G401 (cell line): ENCODE measurements around the gene IPO4. TPM values are rescaled to one million over a fixed set of nuclear protein-coding genes. Genes with fewer than 3 reads are reported as not detected.
"Not testable (repeated sequence)": the region's sequence is repeated elsewhere in the genome, so short reads cannot be mapped to it uniquely, and the experiment has no call there.

Source experiments
- DNase-seq: peaks from one replicate; pipeline ENCODE4 v3.0.0-alpha.2; 2015; ENCODE audit warnings: low spot score
- in situ Hi-C: cut with HindIII; loops from 2 replicates; pipeline ENCODE4 v1.10.0; 2016; ENCODE audit warnings: low sequenced_read_pairs, mixed read lengths
- total RNA-seq: library from RNA; depleted of rRNA; stranded (reverse); fragments of >200 nt; shearing (Covaris generic); gene quantifications from 2 replicates; pipeline ENCODE4 v1.2.3, GENCODE V29; 2014

IPO4 gene
- total RNA-seq, 1 experiment from 2014 or later = 80.4 TPM

DNA sequence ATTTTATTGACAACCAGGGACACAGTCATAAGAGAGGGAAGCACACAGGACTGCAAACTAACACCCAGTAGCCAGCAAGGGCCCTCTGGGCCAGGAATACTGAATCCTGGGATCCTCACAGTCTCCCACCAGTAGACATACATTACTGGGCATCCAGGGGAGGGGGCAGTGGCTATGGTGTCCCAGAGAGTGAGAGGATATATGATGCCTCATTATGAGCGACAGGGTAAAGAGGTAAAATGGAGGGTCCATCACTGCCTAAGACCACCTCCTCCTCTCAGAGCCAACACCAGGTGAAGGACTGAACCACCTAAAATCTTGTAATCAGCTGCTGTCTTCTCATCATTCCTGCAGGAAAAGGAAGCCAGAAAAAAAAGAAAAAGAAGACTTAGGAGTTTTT is 28.3 kb upstream of the IPO4 start:
- in situ Hi-C loops = not testable (repeated sequence)

DNA sequence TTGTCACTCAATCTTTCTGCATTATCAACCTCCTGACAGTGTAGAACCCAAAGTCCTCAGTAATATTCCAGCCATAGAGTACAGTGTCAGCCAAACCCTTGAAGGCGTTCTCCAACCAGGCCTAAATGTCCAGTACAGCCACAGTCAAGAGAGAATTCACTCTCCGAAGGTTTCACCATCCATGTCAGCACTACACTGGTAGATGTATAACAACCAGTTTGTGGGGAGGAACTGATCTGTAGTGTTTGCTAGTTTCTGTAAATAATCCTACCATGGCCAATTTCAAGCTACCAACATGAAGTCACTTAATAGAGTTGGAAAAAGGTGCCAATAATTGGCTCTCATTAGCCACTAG is 27.7 kb upstream of the IPO4 start:
- DNase-seq = no peak
- in situ Hi-C loops = no loop called here

More for the DNA sequence above, 28.3 kb upstream of the IPO4 start:
- DNase-seq = not testable (repeated sequence)

DNA sequence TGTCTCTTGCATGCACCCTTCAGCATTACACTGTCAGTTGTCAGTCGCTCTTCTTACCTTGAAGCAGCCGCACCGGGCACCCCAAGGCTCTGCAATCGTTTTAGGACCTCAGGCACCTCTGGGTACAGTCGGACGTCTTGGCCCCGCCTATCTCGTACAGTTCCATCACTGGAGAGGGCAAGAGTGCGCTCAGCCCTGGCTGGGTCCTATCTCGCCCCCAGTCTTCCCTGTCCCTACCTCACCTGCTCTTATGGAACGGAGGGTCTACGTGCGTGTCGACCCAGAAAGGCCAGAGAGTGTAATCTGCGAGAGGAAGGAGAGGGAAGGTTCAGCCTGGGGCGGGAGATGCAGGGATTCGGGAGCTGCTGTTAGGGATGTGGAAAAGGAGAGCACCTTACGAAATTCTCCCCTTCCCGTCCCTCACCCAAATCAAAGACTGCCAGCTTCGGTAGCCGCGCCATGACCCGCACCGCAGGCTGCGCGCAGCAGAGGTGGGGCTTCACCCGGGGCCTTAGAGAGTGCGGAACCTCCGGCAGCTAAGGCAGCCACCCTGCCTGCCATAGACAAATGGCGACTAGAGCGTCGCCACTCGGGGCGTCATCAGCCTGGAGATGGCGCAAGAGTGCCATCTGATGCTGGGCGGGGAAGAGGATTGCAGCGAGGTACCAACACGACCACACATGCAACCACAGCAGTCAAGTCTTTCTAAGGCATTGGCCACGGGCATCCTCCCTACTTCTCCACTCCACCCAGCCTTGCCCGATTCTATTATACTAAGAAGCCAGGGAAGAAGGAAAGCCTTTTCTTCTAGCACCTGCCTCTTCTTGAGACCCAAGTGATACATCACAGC is 27.1 kb upstream of the IPO4 start, which contains the start of gene MDP1:
MDP1 (minus strand) TSS at position 572 of the 850 bp plus-strand sequence; CDS start at position 461, 111 bp downstream.
- in situ Hi-C loops = no loop called here

DNA sequence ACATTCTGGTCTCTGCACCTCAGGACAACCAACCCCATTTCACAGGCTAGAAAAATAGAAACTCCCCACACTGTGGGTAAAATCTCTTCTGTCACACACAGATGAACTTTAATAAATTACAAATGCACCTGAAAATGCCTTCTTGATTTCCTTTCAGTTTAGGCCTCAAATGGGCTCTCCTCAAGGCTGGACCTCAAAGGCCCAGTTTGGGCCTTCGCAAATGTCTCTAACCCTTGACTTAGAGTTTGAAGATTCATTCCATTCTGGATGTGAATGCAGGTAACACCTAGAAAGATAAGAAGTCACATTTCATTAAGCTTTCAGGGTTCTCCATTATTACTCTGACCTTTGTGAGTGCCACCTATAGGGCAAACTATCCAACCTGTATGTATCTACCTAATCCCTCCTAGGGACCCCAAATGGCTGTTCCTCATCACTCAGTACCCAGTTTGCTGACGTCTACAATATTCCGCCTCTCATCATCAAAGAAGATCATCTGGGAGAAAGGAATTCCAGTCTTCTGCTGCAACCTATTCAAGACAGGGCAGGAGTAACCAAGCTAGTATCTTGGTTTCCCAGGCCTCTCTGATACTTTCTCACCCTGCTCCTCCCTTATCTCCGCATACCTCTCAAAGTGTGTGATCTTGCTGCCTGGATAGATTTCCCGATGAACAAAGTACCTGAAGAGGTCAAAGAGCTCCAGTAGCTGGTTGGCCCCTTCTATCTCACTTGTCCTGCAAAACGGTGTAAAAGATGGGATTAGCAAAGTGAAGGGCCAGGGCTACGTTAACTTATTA is 25.4 kb upstream of the IPO4 start:
- in situ Hi-C loops = no loop called here
- no peak for DNase-seq

More for the DNA sequence above, 27.1 kb upstream of the IPO4 start, which contains the start of gene MDP1:
- DNase-seq = peak; percentile 95

DNA sequence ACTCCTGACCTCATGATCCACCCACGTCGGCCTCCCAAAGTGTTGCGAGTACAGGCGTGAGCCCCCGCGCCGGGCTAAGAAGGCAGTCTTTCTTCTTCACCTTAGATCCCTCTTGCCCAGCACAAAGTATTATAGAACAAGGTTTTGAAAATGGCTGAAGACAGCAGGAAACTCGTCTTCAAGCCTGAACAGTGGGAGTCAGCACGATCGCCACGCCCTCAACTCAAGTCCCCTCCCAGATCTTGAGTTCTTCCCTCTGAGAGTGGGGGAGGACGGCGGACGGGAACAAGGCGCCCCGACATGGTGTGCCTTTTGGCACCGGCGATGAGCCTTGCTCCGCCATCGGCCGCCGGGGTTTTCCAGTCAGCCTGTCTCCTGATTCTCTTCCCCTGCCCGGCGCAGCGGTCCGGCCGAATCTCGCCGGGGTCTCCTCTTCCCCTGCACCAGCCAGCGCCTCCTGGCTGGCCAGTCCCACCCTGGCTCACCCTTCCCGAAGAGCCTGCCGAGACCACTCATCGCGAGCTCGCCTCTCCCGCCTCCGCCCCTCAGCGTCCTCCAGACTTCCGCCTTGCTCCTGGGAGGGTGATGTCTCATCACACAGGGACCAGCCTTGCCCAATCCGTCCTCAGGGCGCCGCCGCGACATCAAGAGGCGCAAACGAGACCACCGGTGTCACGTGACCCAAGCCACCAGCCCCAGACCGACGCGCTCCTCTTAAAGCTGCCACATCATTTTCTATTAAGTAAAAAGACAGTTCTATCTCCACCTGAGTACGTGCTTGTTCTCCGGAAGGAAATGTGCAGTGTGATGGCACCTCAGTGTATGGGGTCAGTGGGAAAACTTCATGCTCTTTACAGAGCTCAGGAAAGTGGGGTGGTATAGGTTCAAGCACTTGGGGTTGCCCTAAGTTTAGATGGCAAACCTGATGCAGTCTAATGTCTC is 24.6 kb upstream of the IPO4 start, which contains the start of gene CHMP4A:
CHMP4A (minus strand) TSS at position 565 of the 942 bp plus-strand sequence; CDS start at position 516, 49 bp downstream.
- DNase-seq = peak; percentile 95
- in situ Hi-C loops = no loop called here

DNA sequence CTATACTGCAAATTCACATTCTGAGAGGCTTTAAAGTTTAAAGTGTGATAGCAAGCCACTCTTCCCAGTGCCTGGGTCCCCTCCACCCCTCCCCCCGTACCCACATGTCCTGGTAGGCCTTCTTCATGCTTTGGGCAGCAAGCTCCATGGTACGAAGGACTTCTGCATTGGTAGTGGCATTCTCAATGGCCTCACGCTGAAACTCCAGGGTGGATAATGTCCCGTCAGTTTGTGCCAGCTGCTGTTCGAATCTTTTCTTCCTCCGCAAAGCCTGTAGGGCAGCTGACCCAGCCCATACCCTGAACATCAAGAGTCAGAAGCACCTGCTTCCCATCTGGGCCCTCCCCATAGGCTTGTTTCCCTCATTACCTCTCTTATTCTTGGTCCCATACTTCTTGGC is 22.7 kb upstream of the IPO4 start:
- in situ Hi-C loops = no loop called here

DNA sequence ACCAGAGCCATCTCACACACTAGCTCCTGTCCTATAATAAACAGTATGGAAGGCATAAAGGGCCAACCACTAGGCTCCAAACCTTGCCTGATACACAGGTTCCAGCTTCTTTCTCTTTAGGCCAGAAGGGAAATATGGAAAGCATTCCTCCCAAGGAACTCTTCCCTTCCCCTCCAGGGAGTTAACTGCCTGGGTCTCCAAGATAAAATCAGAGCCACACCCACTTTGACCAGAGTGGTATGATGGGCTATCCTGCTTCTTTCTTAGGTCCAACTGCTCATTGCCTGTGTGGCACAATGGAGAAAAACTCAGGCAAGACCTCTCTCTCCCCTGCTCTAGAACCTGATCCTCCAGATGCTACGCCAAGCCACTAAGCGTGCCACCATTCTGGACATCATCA is 19.0 kb upstream of the IPO4 start:
- DNase-seq = no peak
- in situ Hi-C loops = no loop called here

More for the DNA sequence above, 22.7 kb upstream of the IPO4 start:
- no peak for DNase-seq

DNA sequence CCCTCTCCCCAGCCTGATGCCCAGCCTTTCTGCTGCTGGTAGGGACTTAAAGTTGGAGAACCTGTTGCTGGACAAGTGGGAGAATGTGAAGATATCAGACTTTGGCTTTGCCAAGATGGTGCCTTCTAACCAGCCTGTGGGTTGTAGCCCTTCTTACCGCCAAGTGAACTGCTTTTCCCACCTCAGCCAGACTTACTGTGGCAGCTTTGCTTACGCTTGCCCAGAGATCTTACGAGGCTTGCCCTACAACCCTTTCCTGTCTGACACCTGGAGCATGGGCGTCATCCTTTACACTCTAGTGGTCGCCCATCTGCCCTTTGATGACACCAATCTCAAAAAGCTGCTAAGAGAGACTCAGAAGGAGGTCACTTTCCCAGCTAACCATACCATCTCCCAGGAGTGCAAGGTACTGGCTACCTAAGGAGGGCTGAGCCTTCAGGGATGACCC is 18.5 kb upstream of the IPO4 start:
- in situ Hi-C loops = no loop called here
- no peak for DNase-seq

DNA sequence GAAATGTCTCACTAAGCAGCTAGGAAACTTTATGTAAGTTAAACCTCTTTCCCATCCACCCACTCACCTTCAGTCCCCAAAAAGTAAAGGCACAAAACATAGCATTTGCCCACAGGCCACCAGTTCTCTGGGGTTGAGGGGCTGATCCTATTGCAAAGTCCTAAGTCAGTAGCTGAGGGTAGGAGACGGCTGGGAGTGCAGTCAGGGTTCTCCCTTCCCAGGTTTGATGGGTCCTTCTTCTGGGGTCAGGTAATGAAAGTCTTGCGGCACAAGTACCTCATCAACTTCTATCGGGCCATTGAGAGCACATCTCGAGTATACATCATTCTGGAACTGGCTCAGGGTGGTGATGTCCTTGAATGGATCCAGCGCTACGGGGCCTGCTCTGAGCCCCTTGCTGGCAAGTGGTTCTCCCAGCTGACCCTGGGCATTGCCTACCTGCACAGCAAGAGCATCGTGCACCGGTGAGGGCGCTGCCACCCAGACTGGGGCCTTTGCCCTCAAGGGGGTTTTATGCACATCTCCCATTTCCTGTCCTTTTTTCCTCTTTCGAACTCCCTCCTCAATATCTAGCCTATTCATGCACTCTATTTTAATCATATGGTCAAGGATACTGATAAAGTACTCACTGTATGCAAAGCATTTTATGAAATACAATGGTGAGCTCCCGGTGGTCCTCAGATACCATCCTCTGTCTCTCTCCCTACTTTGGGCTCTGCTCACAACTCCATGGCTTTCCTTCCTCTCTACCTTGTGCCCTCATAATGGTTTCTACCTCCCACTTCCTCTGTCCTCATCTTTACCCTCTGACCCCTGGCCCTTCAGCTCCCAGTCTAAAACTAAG is 17.9 kb upstream of the IPO4 start:
- in situ Hi-C loops = no loop called here
- no peak for DNase-seq

DNA sequence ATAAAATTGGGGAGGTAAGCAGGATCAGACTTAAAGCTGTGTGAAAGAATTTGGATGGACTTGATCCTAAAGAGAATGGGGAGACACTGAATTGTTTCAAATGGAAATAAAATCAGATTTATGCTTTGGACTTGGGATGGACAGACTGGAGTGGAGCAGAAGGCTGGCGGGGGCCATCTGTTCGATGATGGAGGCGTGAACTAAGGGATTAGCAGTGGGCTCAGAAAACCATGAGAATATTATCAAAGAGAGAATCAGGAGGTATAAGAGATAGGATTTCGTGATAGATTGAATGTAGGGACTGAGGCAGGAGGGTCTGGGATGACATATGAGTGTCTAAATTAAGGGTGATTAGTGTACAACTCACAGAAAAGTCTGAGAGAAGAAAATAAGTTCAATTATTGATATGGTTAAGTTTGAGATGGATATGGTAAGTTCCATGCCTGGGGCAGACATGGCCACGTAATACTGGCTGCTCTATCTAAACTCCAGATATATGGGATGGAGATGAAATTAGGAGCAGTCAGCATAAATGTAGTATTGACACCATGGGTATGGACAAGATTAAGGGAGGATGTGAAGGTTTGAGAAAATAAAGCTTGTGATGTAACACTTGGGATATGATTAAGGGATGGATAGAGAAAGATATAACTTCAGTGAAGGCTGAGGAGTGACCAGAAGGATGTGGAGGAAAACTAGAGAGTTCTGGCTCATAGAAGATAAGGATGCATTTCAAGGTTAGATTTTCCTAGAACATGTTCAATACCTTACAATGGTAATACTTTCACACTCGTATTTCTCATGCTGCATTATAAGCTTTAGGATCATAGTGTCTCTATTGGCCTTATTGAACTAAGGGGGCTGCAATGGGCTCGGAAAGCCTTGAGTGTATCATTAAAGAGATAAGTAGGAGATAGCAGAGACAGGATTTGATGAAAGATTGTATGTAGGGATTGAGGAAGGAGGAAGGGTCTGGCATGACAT is 15.8 kb upstream of the IPO4 start:
- in situ Hi-C loops = no loop called here
- no peak for DNase-seq

DNA sequence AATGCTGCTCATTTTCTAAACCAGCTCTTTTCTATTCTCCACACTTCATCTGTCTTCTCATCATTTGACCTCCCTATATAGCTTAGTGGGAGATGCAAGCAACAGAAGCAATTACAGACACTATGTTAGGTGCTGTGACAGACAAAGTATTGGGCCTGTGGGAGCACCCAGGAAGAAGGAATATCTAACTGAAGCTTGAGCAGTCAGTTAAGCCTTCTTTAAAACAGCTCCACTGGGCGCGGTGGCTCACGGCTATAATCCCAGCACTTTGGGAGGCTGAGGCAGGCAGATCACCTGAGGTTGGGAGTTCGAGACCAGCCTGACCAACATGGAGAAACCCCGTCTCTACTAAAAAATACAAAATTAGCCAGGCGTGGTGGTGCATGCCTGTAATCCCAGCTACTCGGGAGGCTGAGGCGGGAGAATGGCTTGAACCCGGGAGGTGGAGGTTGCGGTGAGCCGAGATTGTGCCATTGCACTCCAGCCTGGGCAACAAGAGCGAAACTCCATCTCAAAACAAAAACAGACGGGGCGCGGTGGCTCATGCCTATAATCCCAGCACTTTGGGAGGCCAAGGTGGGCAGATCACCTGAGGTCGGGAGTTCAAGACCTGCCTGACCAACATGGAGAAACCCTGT is 14.8 kb upstream of the IPO4 start:
- DNase-seq, in situ Hi-C loops: not testable (repeated sequence)

DNA sequence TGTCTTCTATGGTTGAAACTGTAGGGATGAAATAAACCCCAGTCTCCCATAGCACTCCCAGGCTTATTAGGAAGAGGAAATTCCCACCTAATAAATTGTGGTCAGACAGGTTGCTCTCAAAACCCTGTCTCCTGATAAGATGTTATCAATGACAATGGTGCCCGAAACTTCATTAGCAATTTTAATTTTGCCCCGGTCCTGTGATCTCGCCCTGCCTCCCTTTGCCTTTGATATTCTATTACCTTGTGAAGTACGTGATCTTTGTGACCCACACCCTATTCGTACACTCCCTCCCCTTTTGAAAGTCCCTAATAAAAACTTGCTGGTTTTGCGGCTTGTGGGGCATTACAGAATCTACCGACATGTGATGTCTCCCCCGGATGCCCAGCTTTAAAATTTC is 13.9 kb upstream of the IPO4 start:
- in situ Hi-C loops, DNase-seq: not testable (repeated sequence)

DNA sequence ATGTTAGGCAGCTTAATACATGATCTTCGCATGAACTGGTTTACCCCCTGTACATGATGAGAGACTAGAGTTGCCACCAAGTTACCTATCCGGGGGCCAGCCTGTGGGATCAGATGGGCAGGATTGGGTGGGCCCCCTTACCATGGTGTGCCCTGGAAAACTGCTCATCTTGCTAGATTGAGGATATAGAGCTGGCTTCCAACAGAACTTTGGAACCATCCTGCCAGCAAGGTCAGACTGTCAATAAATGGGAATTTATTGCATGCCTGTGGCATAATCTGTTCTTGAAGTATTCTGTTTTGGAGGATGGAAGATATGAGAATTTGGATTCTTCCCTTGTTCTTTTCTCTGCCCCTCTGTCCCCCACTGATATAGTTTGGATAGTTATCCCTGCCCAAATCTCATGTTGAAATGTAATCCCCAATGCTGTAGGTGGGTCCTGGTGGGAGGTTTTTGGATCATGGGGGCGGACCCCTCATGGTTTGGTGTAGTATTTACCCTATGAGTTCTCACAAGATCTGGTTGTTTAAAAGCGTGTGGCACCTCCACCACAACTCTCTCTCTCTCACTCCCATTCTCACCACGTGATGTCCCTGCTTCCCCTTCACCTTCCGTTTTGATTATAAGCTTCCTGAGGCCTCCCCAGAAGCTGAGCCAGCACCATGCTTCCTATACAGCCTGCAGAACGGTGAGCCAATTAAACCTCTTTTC is 10.4 kb upstream of the IPO4 start:
- no peak for DNase-seq
- in situ Hi-C loops = no loop called here

DNA sequence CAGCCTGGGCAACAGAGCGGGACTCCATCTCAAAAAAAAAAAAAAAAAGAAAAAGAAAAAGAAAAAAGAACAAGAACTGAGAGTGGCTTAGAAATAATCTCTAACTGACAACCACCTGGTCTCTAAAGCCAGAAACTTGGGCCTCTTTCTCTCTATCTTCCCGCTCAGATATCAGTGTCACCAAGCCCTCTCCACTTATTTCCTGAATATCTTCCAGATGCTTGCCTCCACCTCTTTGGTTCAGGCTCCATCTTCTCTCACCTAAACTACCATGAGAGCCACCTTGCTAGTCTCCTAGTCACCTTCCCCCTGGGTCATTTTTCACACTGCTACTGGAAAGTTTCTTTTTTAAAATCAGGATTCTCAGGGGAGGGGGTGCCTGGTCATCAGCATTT is 8.4 kb upstream of the IPO4 start:
- DNase-seq = no peak
- in situ Hi-C loops = no loop called here

DNA sequence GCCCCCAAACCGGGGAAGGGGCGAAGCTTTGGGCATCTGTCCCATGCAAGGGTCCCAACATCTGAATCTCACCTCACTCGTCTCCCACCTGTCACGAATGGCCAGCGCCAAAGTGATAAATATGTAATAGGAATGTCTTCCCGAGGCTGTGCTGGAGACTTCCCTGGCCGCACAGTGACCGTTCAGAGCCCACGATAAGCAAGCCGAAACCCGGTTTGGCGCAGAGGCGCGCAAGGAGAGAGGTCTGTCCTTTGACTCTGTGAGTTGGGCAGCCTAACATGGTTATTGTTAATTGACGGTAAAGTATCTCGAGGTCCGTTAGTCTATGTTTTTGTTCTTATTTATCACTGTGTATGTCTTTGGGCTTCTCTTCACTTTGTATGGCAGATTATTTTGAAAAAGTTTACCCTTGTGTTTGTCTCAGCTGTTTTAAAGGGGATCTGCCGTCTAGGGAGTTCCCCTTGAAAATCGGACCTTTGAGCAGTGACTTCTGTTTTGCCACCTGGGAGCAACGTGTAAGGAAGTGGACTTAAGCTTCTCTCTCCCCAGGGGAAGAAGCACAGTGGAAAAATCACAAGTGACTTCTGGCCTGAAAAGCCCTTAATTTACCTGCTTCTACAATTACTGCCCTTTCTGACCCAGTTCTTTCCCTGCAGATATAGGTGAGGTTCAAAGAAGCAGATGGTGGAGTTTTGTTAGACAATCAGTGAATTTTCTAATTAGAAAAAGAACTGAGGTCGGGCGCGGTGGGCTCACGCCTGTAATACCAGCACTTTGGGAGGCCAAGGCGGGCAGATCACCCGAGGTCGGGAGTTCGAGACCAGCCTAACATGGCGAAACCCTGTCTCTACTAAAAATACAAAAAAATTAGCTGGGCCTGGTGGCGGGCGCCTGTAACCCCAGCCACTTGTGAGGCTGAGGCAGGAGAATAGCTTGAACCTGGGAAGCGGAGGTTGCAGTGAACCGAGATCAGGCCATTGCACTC is 7.7 kb upstream of the IPO4 start:
- in situ Hi-C loops = no loop called here
- DNase-seq = peak; percentile 18
